B cell (primary cell): ENCODE measurements around the gene SMURF1. TPM values are rescaled to one million over a fixed set of nuclear protein-coding genes. Genes with fewer than 3 reads are reported as not detected.

Experiments used
- ATAC-seq: fragments of 200-7000 bp; cut with Tn5 transposase; one replicate; pipeline ENCODE4 v1.10.0; 2021; ENCODE audit warnings: low read depth, mild to moderate bottlenecking, moderate number of reproducible peaks, moderate library complexity
- CTCF ChIA-PET: fragments of 350-600 bp; sonication (Branson Sonifier 250); formaldehyde crosslinking; loops from one replicate; lab custom pipeline; 2021; ENCODE audit warnings: antibody characterized with exemption, inconsistent platforms; lab: Charles Lee
- POLR2A ChIA-PET: fragments of 350-600 bp; sonication (Branson Sonifier 250); formaldehyde crosslinking; loops from one replicate; lab custom pipeline; 2021; ENCODE audit warnings: antibody characterized with exemption; lab: Charles Lee
- DNase-seq: peaks from one replicate; pipeline ENCODE4 v3.0.0; 2013
- H2AFZ ChIP-seq: 2 replicates; pipeline ENCODE4 v1.6.1; 2012; ENCODE audit warnings: mild to moderate bottlenecking, low read depth, low read length; ENCODE audit not compliant: insufficient read depth, poor library complexity, severe bottlenecking
- H3K27ac ChIP-seq, 2 donors: 1 replicate in 1 of 2; 2 replicates in 1 of 2; pipeline ENCODE4 v1.5.1; 2012 to 2013; ENCODE audit warnings: low read length in 2 of 2, mild to moderate bottlenecking in 2 of 2, moderate library complexity in 1 of 2
- H3K27me3 ChIP-seq, 4 experiments: fragments of 200-600 bp in 1 of 4; sonication (generic) in 1 of 4; replicated peaks in 1 of 4; 1 replicate in 2 of 4; 2 replicates in 2 of 4; pipeline versions ENCODE4 v1.6.1 to v1.7.0; 2013 to 2016; ENCODE audit warnings: low read length in 3 of 4, mild to moderate bottlenecking in 2 of 4, mixed read lengths in 1 of 4, moderate library complexity in 1 of 4; ENCODE audit not compliant: insufficient read depth in 4 of 4, control insufficient read depth in 3 of 4; ENCODE audit errors: control extremely low read depth in 1 of 4
- H3K36me3 ChIP-seq, 2 experiments: replicated peaks in 1 of 2; 1 replicate in 1 of 2; 2 replicates in 1 of 2; pipeline versions ENCODE4 v1.6.1 to v1.7.1; 2013; ENCODE audit warnings: low read length in 1 of 2; ENCODE audit not compliant: insufficient read depth in 2 of 2, control insufficient read depth in 1 of 2; ENCODE audit errors: control extremely low read depth in 1 of 2, extremely low read depth in 1 of 2
- H3K4me1 ChIP-seq, 2 donors: fragments of 200-600 bp in 1 of 2; sonication (generic) in 1 of 2; 1 replicate in 1 of 2; 2 replicates in 1 of 2; pipeline versions ENCODE4 v1.5.1 to v1.6.1; 2013 to 2017; ENCODE audit warnings: low read length in 2 of 2; ENCODE audit not compliant: control insufficient read depth in 2 of 2, insufficient read depth in 2 of 2
- H3K4me2 ChIP-seq: replicated peaks from 2 replicates; pipeline ENCODE3; 2012; ENCODE audit warnings: mild to moderate bottlenecking, low read depth, low read length; ENCODE audit not compliant: poor library complexity, severe bottlenecking
- H3K4me3 ChIP-seq, 5 experiments: fragments of 200-600 bp in 1 of 5; sonication (generic) in 1 of 5; 1 replicate in 3 of 5; 2 replicates in 2 of 5; pipeline versions ENCODE4 v1.5.1 to v1.7.0; 2011 to 2016; ENCODE audit warnings: low read length in 4 of 5, mild to moderate bottlenecking in 4 of 5, low read depth in 2 of 5, control low read depth in 1 of 5, moderate library complexity in 1 of 5; ENCODE audit not compliant: insufficient read depth in 1 of 5; ENCODE audit errors: control extremely low read depth in 1 of 5, extremely low read depth in 1 of 5
- H3K79me2 ChIP-seq: fragments of 200-600 bp; sonication (generic); one replicate; pipeline ENCODE4 v1.6.0; 2016; ENCODE audit warnings: low read length; ENCODE audit not compliant: control insufficient read depth, insufficient read depth
- H3K9ac ChIP-seq: fragments of 200-600 bp; sonication (generic); 2 replicates; pipeline ENCODE4 v1.6.1; 2017; ENCODE audit warnings: mild to moderate bottlenecking, low read length, moderate library complexity
- H3K9me3 ChIP-seq, 3 donors: one replicate each; pipeline versions ENCODE4 v1.6.1 to v1.7.1; 2013; ENCODE audit warnings: low read length in 2 of 3; ENCODE audit not compliant: control insufficient read depth in 2 of 3, insufficient read depth in 1 of 3; ENCODE audit errors: control extremely low read depth in 1 of 3
- H4K20me1 ChIP-seq: 2 replicates; pipeline ENCODE4 v1.6.0; 2012; ENCODE audit warnings: mild to moderate bottlenecking, low read length; ENCODE audit not compliant: insufficient read depth, control insufficient read depth, poor library complexity, severe bottlenecking
- H3K27ac Mint-ChIP-seq: one replicate; pipeline ENCODE4 v1.8.0; 2021; ENCODE audit warnings: mixed read lengths
- H3K27me3 Mint-ChIP-seq: one replicate; pipeline ENCODE4 v1.8.0; 2021; ENCODE audit warnings: mixed read lengths
- H3K4me1 Mint-ChIP-seq: one replicate; pipeline ENCODE4 v1.8.0; 2021; ENCODE audit warnings: mixed read lengths
- H3K4me3 Mint-ChIP-seq: one replicate; pipeline ENCODE4 v1.8.0; 2021; ENCODE audit warnings: mixed read lengths
- H3K9me3 Mint-ChIP-seq: one replicate; pipeline ENCODE4 v1.8.0; 2022; ENCODE audit warnings: mixed read lengths; ENCODE audit not compliant: insufficient read depth
- EZH2 ChIP-seq: IDR thresholded peaks from 2 replicates; pipeline ENCODE4 v1.6.1; 2012; ENCODE audit warnings: borderline replicate concordance, low read depth, mild to moderate bottlenecking, moderate library complexity, low read length; ENCODE audit not compliant: insufficient read depth, poor library complexity, severe bottlenecking
- WGBS: methylation state at CpG from one replicate; pipeline ENCODE4 v1.1.5; 2013; ENCODE audit warnings: missing lambda C conversion rate; ENCODE audit not compliant: insufficient coverage; 5-methylcytosine and 5-hydroxymethylcytosine counted together
- intact Hi-C: fragments of 100-400 bp; cut with micrococcal nuclease; formaldehyde crosslinking; loops from one replicate; pipeline ENCODE4 v1.10.0; 2022
- polyA plus RNA-seq: library from polyadenylated mRNA; depleted of rRNA; stranded (reverse); fragments of >200 nt; gene quantifications from 2 replicates; pipeline ENCODE4 v1.2.3, GENCODE V29; 2012
- total RNA-seq, 2 donors: library from RNA; stranded (reverse); fragments of 120-200 nt in 1 of 2; gene quantifications; 1 replicate in 1 of 2; 2 replicates in 1 of 2; pipeline versions ENCODE4 v1.2.3 to v1.2.4, GENCODE V29; 2013 to 2022
- TF ChIP-seq, protein P1 (sequence below): fragments of 200-600 bp; IDR thresholded peaks from one replicate; pipeline ENCODE4 v1.8.0; 2022; ENCODE audit warnings: antibody characterized with exemption, mild to moderate bottlenecking

The SMURF1 gene
- total and polyA plus RNA-seq, 2 donors (not counting 1 experiment from before 2014, with no cell fraction given), result 7.5 to 28.6 TPM

DNA sequence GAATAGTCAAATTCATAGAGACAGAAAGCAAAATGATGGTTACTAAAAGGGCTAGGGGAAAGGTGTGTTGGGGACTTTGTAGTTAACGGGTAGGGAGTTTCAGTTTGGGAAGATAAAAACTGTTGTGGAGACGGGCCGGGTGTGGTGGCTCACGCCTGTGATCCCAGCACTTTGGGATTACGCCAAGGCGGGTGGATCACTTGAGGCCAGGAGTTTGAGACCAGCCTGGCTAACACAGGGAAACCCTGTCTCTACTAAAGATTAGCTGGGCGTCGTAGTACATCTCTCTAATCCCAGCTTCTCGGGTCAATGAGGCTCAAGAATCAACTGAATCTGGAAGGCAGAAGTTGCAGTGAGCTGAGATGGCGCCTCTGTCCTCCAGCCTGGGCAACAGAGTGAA is 33.3 kb upstream of the SMURF1 start:
- H3K9me3 Mint-ChIP-seq, result no peaks in the 10 kb centered on the region
- H3K9me3 ChIP-seq, result peaks cover 0 to 4% (median 0%) of the 10 kb centered on the region in 3 donors
- TF ChIP-seq EZH2, result no peak
- TF ChIP-seq, protein P1, sequence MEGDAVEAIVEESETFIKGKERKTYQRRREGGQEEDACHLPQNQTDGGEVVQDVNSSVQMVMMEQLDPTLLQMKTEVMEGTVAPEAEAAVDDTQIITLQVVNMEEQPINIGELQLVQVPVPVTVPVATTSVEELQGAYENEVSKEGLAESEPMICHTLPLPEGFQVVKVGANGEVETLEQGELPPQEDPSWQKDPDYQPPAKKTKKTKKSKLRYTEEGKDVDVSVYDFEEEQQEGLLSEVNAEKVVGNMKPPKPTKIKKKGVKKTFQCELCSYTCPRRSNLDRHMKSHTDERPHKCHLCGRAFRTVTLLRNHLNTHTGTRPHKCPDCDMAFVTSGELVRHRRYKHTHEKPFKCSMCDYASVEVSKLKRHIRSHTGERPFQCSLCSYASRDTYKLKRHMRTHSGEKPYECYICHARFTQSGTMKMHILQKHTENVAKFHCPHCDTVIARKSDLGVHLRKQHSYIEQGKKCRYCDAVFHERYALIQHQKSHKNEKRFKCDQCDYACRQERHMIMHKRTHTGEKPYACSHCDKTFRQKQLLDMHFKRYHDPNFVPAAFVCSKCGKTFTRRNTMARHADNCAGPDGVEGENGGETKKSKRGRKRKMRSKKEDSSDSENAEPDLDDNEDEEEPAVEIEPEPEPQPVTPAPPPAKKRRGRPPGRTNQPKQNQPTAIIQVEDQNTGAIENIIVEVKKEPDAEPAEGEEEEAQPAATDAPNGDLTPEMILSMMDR, result no peak
- no peaks in the 10 kb centered on the region for H3K79me2 ChIP-seq
- intact Hi-C loops, result no loop called here
- no peak overlapping the region for H3K4me3 ChIP-seq
- WGBS, result 95% methylated on average over 10 of the region's 10 CpGs
- H3K4me2 ChIP-seq, result no peak overlapping the region
- peaks cover 0 to 4% (median 0%) of the 10 kb centered on the region in 4 experiments for H3K27me3 ChIP-seq
- ATAC-seq (no peak), DNase-seq (no peak)
- no peak overlapping the region for H3K4me3 Mint-ChIP-seq
- H3K27me3 Mint-ChIP-seq, result peaks cover 13% of the 10 kb centered on the region
- H3K4me1 Mint-ChIP-seq, result no peaks in the 10 kb centered on the region
- no peaks in the 10 kb centered on the region for H3K4me1 ChIP-seq
- CTCF ChIA-PET, result no interaction called here
- H4K20me1 ChIP-seq, result no peaks in the 10 kb centered on the region
- H3K36me3 ChIP-seq, result no peaks in the 10 kb centered on the region
- no peak overlapping the region for H3K27ac ChIP-seq
- no peak overlapping the region for H2AFZ ChIP-seq
- POLR2A ChIA-PET, result interaction anchor here (0.6 kb wide), 1 partner anchor 9 kb away, joined by 3 read pairs; no protein-coding TSS in a partner anchor
- H3K9ac ChIP-seq, result no peak overlapping the region
- no peak overlapping the region for H3K27ac Mint-ChIP-seq

DNA sequence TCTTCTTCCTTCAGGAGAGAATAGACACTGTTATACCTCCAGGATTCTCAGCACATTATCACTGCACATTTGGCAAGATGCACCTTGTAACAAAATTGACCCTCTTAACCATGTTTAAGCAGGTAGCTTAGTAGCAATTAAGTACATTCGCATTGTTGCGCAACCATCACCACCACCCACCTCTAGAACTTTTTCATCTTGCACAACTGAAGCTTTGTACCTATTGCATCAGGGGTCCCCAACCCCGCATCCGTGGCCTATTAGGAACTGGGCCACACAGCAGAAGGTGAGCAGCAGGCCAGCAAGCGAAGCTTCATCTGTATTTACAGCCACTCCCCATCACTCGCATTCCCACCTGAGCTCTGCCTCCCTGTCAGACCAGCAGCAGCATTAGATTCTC is 29.9 kb upstream of the SMURF1 start:
- peaks cover 0 to 4% (median 0%) of the 10 kb centered on the region in 4 experiments for H3K27me3 ChIP-seq
- Mint-ChIP-seq H3K27me3 (peaks cover 18% of the 10 kb centered on the region), H3K27ac (no peak overlapping the region), H3K4me3 (no peak overlapping the region), H3K9me3 (no peaks in the 10 kb centered on the region), H3K4me1 (no peaks in the 10 kb centered on the region)
- no peak overlapping the region for H2AFZ ChIP-seq
- no peaks in the 10 kb centered on the region for H3K4me1 ChIP-seq
- no peak overlapping the region for H3K4me3 ChIP-seq
- TF ChIP-seq EZH2, result no peak
- TF ChIP-seq, protein P1, result no peak
- ChIA-PET POLR2A (no interaction called here), CTCF (no interaction called here)
- no peak for DNase-seq
- intact Hi-C loops, result no loop called here
- no peaks in the 10 kb centered on the region for H3K36me3 ChIP-seq
- H3K4me2 ChIP-seq, result no peak overlapping the region
- no peak for ATAC-seq
- 89% methylated on average over 6 of the region's 6 CpGs for WGBS
- H3K79me2 ChIP-seq, result no peaks in the 10 kb centered on the region
- H3K9me3 ChIP-seq, result no peaks in the 10 kb centered on the region
- no peak overlapping the region for H3K9ac ChIP-seq
- H3K27ac ChIP-seq, result no peak overlapping the region
- no peaks in the 10 kb centered on the region for H4K20me1 ChIP-seq
